ENCODE results near the gene TTC7B.

Gene TTC7B

GRCh38 chr14:90592655-90593054, 223.6 kb downstream of the TTC7B start:
- no peak for TF ChIP-seq CTCF (IDR thresholded peaks at IDR 0.05; ENCODE audit: poor library complexity, severe bottlenecking)
- Histone ChIP-seq H3K9me3 (ENCODE audit: severe bottlenecking) (no peaks in the 10 kb centered on the region), H3K27ac (ENCODE audit: poor library complexity, severe bottlenecking) (no peak overlapping the region), H3K36me3 (ENCODE audit: low read depth) (no peaks in the 10 kb centered on the region), H3K4me3 (ENCODE audit: severe bottlenecking) (no peak overlapping the region), H3K4me1 (ENCODE audit: insufficient read depth, poor library complexity, severe bottlenecking) (no peaks in the 10 kb centered on the region), H3K27me3 (ENCODE audit: insufficient read depth, poor library complexity, severe bottlenecking) (no peaks in the 10 kb centered on the region)
- ATAC-seq (ENCODE audit: low read depth) (no peak), DNase-seq (ENCODE audit: low spot score) (no peak)

GRCh38 chr14:90587918-90588317, 228.3 kb downstream of the TTC7B start:
- Histone ChIP-seq H3K27ac (ENCODE audit: poor library complexity, severe bottlenecking) (no peak overlapping the region), H3K36me3 (ENCODE audit: low read depth) (no peaks in the 10 kb centered on the region), H3K4me3 (ENCODE audit: severe bottlenecking) (no peak overlapping the region), H3K9me3 (ENCODE audit: severe bottlenecking) (no peaks in the 10 kb centered on the region), H3K27me3 (ENCODE audit: insufficient read depth, poor library complexity, severe bottlenecking) (no peaks in the 10 kb centered on the region), H3K4me1 (ENCODE audit: insufficient read depth, poor library complexity, severe bottlenecking) (no peaks in the 10 kb centered on the region)
- DNase-seq (ENCODE audit: low spot score) = no peak
- no peak for TF ChIP-seq CTCF (IDR thresholded peaks at IDR 0.05; ENCODE audit: poor library complexity, severe bottlenecking)
- ATAC-seq (ENCODE audit: low read depth) = no peak

- Histone ChIP-seq H3K4me3 (ENCODE audit: severe bottlenecking) (no peak overlapping the region), H3K27ac (ENCODE audit: poor library complexity, severe bottlenecking) (no peak overlapping the region), H3K9me3 (ENCODE audit: severe bottlenecking) (no peaks in the 10 kb centered on the region), H3K4me1 (ENCODE audit: insufficient read depth, poor library complexity, severe bottlenecking) (no peaks in the 10 kb centered on the region), H3K27me3 (ENCODE audit: insufficient read depth, poor library complexity, severe bottlenecking) (no peaks in the 10 kb centered on the region), H3K36me3 (ENCODE audit: low read depth) (no peaks in the 10 kb centered on the region)
- no peak for ATAC-seq (ENCODE audit: low read depth)
- no peak for TF ChIP-seq CTCF (IDR thresholded peaks at IDR 0.05; ENCODE audit: poor library complexity, severe bottlenecking)
- no peak for DNase-seq (ENCODE audit: low spot score)
Measured at GRCh38 chr14:90587252-90587910, 228.8 kb downstream of the TTC7B start.

- H3K4me1 ChIP-seq (ENCODE audit: insufficient read depth, poor library complexity, severe bottlenecking) = no peaks in the 10 kb centered on the region
- H3K27ac ChIP-seq (ENCODE audit: poor library complexity, severe bottlenecking) = no peak overlapping the region
- H3K27me3 ChIP-seq (ENCODE audit: insufficient read depth, poor library complexity, severe bottlenecking) = no peaks in the 10 kb centered on the region
- no peak overlapping the region for H3K4me3 ChIP-seq (ENCODE audit: severe bottlenecking)
- DNase-seq (ENCODE audit: low spot score) (no peak), ATAC-seq (ENCODE audit: low read depth) (no peak)
- TF ChIP-seq CTCF (IDR thresholded peaks at IDR 0.05; ENCODE audit: poor library complexity, severe bottlenecking) = no peak
- H3K36me3 ChIP-seq (ENCODE audit: low read depth) = no peaks in the 10 kb centered on the region
- H3K9me3 ChIP-seq (ENCODE audit: severe bottlenecking) = no peaks in the 10 kb centered on the region
Measured at GRCh38 chr14:90585106-90585505, 231.1 kb downstream of the TTC7B start.

- Histone ChIP-seq H3K4me3 (ENCODE audit: severe bottlenecking) (no peak overlapping the region), H3K4me1 (ENCODE audit: insufficient read depth, poor library complexity, severe bottlenecking) (no peaks in the 10 kb centered on the region), H3K27ac (ENCODE audit: poor library complexity, severe bottlenecking) (no peak overlapping the region), H3K9me3 (ENCODE audit: severe bottlenecking) (no peaks in the 10 kb centered on the region), H3K27me3 (ENCODE audit: insufficient read depth, poor library complexity, severe bottlenecking) (no peaks in the 10 kb centered on the region), H3K36me3 (ENCODE audit: low read depth) (no peaks in the 10 kb centered on the region)
- TF ChIP-seq CTCF (IDR thresholded peaks at IDR 0.05; ENCODE audit: poor library complexity, severe bottlenecking) = no peak
- ATAC-seq (ENCODE audit: low read depth) = no peak
- no peak for DNase-seq (ENCODE audit: low spot score)
Measured at GRCh38 chr14:90583916-90584605, 232.2 kb downstream of the TTC7B start.

Measured in RWPE2 (cell line).